ENCODE measurements around the gene SLK. TPM values are rescaled to one million over a fixed set of nuclear protein-coding genes. Genes with fewer than 3 reads are reported as not detected.

Gene SLK
- total RNA-seq, 1 donor from 2014 or later: 30.2 TPM

DNA sequence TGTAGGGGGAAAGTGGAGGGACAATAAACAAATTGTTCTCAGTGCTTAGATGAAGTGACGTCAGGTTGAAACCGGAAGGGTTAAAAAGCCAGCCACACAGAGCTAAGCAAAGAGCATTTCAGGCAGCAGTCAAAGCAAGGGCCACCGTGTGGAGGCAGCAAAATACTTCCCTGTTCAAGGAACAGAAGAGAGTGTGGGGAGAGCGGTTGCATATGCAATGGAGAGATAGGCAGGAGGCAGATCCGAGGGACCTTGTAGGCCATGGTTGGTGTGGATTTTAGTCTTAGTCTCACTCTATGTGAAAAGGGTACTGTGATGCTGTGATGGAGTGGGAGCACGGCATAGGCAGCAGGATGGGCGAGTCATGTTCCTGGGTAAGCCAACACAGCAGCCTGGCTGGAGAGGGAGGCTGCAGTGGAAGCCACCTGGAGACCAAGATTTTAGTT is 45.2 kb upstream of the SLK start:
- no peak for DNase-seq (ENCODE audit: low spot score in 2 of 2, unreplicated experiment in 2 of 2)
- H3K4me1 Mint-ChIP-seq: peaks cover 29% of the 10 kb centered on the region
- no peaks in the 10 kb centered on the region for H3K36me3 Mint-ChIP-seq
- no peak overlapping the region for H3K4me3 Mint-ChIP-seq
- H3K27me3 Mint-ChIP-seq (ENCODE audit: low read depth): no peaks in the 10 kb centered on the region
- no peak overlapping the region for H3K27ac Mint-ChIP-seq
- H3K9me3 Mint-ChIP-seq: no peaks in the 10 kb centered on the region
- TF ChIP-seq, protein P1, sequence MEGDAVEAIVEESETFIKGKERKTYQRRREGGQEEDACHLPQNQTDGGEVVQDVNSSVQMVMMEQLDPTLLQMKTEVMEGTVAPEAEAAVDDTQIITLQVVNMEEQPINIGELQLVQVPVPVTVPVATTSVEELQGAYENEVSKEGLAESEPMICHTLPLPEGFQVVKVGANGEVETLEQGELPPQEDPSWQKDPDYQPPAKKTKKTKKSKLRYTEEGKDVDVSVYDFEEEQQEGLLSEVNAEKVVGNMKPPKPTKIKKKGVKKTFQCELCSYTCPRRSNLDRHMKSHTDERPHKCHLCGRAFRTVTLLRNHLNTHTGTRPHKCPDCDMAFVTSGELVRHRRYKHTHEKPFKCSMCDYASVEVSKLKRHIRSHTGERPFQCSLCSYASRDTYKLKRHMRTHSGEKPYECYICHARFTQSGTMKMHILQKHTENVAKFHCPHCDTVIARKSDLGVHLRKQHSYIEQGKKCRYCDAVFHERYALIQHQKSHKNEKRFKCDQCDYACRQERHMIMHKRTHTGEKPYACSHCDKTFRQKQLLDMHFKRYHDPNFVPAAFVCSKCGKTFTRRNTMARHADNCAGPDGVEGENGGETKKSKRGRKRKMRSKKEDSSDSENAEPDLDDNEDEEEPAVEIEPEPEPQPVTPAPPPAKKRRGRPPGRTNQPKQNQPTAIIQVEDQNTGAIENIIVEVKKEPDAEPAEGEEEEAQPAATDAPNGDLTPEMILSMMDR (IDR thresholded peaks at IDR 0.05; ENCODE audit: unreplicated experiment): no peak

DNA sequence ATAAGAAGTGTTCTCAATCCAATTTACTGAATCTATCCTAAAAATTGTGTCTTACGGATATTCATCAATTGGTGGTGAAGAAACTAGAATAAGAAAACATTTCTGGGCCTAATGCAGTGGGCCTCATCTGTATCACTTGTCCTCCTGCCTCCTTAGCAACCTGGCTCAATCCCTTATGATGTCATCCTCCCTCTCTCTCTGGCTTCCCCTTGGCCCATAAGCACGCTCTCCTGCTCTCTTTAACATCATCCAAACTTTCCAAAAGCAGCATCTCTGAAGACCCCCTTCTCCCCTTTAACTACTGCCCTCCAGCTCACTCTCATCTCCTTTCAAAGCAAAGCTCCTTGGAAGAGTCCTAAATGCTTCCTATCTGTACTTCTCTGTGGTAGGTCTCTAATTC is 44.3 kb upstream of the SLK start:
- Mint-ChIP-seq H3K9me3 (no peaks in the 10 kb centered on the region), H3K4me3 (no peak overlapping the region), H3K4me1 (peaks cover 23% of the 10 kb centered on the region), H3K27ac (no peak overlapping the region), H3K36me3 (no peaks in the 10 kb centered on the region), H3K27me3 (ENCODE audit: low read depth) (no peaks in the 10 kb centered on the region)
- TF ChIP-seq, protein P1 (IDR thresholded peaks at IDR 0.05; ENCODE audit: unreplicated experiment): no peak
- DNase-seq (ENCODE audit: low spot score in 2 of 2, unreplicated experiment in 2 of 2): no peak

GRCh38 chr10:103923502-103923901 is 43.4 kb upstream of the SLK start:
- H3K36me3 Mint-ChIP-seq: no peaks in the 10 kb centered on the region
- no peak overlapping the region for H3K27ac Mint-ChIP-seq
- H3K4me3 Mint-ChIP-seq: no peak overlapping the region
- TF ChIP-seq, protein P1 (IDR thresholded peaks at IDR 0.05; ENCODE audit: unreplicated experiment): no peak
- H3K27me3 Mint-ChIP-seq (ENCODE audit: low read depth): no peaks in the 10 kb centered on the region
- peaks cover 22% of the 10 kb centered on the region for H3K4me1 Mint-ChIP-seq
- H3K9me3 Mint-ChIP-seq: no peaks in the 10 kb centered on the region
- DNase-seq (ENCODE audit: low spot score in 2 of 2, unreplicated experiment in 2 of 2): no peak

DNA sequence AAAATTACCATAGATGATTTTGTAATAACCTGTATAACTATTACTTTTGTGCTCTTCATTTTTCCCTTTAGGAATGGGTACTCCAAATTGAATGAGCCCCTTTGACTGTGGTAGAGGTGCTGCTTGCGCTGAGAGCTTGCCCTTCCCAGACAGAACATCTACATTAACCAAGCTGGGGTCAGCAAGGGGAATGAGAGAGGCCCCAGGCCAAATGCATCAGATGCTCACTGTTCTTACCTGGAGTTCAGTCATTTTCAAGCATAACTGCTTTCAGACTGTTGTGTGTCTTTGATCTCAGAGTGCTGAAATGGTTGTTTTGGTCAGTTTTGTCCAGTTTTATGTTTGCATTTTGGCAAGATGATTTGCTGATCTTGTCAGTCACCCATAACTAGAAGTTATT is 41.3 kb upstream of the SLK start:
- peaks cover 31% of the 10 kb centered on the region for H3K4me1 Mint-ChIP-seq
- H3K27me3 Mint-ChIP-seq (ENCODE audit: low read depth): no peaks in the 10 kb centered on the region
- H3K36me3 Mint-ChIP-seq: no peaks in the 10 kb centered on the region
- H3K9me3 Mint-ChIP-seq: no peaks in the 10 kb centered on the region
- TF ChIP-seq, protein P1 (IDR thresholded peaks at IDR 0.05; ENCODE audit: unreplicated experiment): no peak
- H3K27ac Mint-ChIP-seq: no peak overlapping the region
- no peak overlapping the region for H3K4me3 Mint-ChIP-seq
- no peak for DNase-seq (ENCODE audit: low spot score in 2 of 2, unreplicated experiment in 2 of 2)

DNA sequence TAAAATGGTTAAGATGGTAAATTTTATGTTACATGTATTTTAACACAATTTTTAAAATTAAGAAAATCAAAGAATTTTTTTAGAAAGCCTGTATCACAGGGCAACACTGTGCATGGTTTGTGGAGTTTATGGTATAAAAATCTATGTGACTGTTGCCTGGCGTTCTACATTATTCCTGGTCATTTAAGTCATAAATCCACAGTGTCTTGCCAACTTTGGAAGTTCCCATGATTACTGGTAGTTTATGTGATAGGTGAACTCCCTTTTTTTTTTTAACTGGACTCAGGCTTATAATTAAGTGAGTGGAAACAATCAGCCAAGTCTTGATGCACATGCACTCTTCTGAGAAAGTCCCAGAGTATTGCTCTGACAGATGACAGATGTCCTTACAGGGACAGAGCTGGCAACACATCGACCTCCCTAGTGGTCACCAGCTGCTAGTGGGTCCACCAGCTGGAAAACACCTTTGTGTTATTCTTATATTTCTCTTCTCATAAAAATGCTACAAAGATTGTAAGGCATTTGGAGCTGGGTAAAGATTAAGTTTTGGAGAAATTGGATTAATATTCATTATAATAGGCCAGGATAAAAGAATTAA is 40.1 kb upstream of the SLK start:
- TF ChIP-seq, protein P1 (IDR thresholded peaks at IDR 0.05; ENCODE audit: unreplicated experiment): no peak
- H3K27ac Mint-ChIP-seq: no peak overlapping the region
- H3K4me1 Mint-ChIP-seq: peaks cover 34% of the 10 kb centered on the region
- DNase-seq (ENCODE audit: low spot score in 2 of 2, unreplicated experiment in 2 of 2): no peak
- H3K9me3 Mint-ChIP-seq: no peaks in the 10 kb centered on the region
- no peaks in the 10 kb centered on the region for H3K36me3 Mint-ChIP-seq
- H3K4me3 Mint-ChIP-seq: no peak overlapping the region
- H3K27me3 Mint-ChIP-seq (ENCODE audit: low read depth): no peaks in the 10 kb centered on the region

DNA sequence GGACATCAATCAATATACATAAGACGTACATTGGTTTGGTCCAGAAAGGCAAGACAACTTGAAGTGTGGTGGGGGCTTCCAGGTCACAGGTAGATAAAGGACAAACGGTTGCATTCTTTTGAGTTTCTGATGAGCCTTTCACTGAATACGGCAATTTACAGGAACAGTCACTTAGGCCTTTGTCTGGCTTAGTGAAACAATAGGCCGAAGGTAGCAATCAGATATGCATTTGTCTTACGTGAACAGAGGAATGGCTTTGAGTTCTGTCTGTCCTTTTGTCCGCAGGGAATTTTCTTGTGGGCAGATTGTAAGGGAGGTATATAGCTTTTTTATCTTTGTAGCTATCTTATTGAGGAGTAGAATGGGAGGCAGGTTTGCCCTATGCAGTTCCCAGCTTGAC is 38.2 kb upstream of the SLK start:
- no peak for DNase-seq (ENCODE audit: low spot score in 2 of 2, unreplicated experiment in 2 of 2)
- Mint-ChIP-seq H3K36me3 (no peaks in the 10 kb centered on the region), H3K4me3 (no peak overlapping the region), H3K9me3 (no peaks in the 10 kb centered on the region), H3K27ac (peak overlapping the region; percentile 49), H3K27me3 (ENCODE audit: low read depth) (no peaks in the 10 kb centered on the region), H3K4me1 (peaks cover 35% of the 10 kb centered on the region)
- TF ChIP-seq, protein P1 (IDR thresholded peaks at IDR 0.05; ENCODE audit: unreplicated experiment): no peak

All from mesothelial cell of epicardium (in vitro differentiated cells).